AG09309 (cell line): ENCODE results near the gene GPR68.
"Not testable (repeated sequence)": the region's sequence is repeated elsewhere in the genome, so short reads cannot be mapped to it uniquely, and the experiment has no call there.

Source experiments
- DNase-seq: peaks from one replicate; pipeline ENCODE4 v3.0.0-alpha.2; 2010; ENCODE audit warnings: low read depth
- H3K4me3 ChIP-seq: 2 replicates; pipeline ENCODE4 v1.5.1; 2011; ENCODE audit warnings: mild to moderate bottlenecking, low read depth, low read length, moderate library complexity; ENCODE audit not compliant: control insufficient read depth
- TF ChIP-seq, protein P1 (sequence below): IDR thresholded peaks from 2 replicates; pipeline ENCODE4 v1.5.1; 2011; ENCODE audit warnings: mild to moderate bottlenecking, low read depth, low read length, inconsistent platforms; ENCODE audit not compliant: insufficient read depth, control insufficient read depth; ENCODE audit errors: missing control alignments

GPR68 gene

DNA sequence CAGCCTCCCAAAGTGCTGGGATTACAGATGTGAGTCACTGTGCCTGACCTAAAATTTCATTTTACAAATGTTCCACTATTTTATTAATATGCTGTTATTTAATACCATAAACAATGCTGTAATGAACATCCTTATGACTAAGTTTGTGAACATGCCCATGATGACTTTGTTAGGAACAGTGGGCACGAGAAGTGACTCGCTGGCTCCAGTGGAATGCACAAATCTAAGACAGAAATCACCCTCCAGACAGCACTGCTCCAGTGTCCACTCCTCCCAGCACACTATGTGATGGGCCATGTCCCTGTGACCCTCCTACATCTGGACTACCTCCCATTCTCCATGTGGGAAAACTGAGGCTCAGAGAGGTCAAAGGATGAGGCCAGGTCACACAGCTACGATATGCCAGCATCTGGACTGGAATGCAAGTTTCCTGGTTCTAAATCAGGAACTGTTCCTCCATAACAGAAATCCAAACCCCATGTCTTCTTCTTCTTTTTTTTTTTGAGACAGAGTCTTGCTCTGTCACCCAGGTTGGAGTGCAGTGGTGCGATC lies 57.9 kb downstream of the GPR68 start:
- H3K4me3 ChIP-seq: no peak overlapping the region
- TF ChIP-seq, protein P1, sequence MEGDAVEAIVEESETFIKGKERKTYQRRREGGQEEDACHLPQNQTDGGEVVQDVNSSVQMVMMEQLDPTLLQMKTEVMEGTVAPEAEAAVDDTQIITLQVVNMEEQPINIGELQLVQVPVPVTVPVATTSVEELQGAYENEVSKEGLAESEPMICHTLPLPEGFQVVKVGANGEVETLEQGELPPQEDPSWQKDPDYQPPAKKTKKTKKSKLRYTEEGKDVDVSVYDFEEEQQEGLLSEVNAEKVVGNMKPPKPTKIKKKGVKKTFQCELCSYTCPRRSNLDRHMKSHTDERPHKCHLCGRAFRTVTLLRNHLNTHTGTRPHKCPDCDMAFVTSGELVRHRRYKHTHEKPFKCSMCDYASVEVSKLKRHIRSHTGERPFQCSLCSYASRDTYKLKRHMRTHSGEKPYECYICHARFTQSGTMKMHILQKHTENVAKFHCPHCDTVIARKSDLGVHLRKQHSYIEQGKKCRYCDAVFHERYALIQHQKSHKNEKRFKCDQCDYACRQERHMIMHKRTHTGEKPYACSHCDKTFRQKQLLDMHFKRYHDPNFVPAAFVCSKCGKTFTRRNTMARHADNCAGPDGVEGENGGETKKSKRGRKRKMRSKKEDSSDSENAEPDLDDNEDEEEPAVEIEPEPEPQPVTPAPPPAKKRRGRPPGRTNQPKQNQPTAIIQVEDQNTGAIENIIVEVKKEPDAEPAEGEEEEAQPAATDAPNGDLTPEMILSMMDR: no peak
- DNase-seq: no peak

DNA sequence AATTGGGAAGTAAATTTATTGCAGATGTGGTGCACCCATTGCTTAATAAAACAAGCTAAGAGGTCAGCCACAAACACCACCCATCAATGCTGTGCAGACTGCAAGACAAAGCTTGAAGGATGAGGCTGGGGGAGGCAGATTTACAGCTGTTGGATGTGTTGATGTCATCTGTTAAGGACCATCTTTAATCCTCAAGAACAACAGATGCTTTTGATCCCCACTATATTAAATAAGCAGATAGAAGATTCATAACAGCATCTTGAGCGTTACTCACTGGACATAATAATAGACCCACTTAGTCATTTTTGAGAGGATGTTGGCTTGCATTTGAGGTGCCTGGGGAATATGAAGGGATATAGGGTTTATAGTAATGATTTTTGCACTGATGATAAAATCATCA lies 58.8 kb downstream of the GPR68 start:
- DNase-seq: peak; percentile 23
- TF ChIP-seq, protein P1: no peak
- no peak overlapping the region for H3K4me3 ChIP-seq

DNA sequence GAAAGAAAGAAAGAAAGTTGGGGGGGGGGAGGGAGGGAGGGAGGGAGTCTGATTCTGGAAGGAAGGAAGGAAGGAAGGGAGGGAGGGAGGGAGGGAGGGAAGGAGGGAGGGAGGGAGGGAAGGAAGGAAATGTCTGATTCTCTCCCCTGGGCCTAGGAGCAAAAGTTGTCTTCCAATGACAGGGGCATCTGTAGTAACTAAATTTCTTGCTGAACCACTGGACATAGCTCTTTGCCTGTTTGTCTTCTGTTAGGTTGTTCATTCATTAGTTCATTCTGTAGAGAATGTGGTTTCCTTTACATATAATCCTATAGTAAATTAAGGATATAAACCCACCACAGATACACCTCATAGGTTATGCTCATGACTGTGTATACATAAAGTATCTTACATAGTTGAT lies 59.9 kb downstream of the GPR68 start:
- TF ChIP-seq, protein P1: no peak
- no peak overlapping the region for H3K4me3 ChIP-seq
- no peak for DNase-seq

DNA sequence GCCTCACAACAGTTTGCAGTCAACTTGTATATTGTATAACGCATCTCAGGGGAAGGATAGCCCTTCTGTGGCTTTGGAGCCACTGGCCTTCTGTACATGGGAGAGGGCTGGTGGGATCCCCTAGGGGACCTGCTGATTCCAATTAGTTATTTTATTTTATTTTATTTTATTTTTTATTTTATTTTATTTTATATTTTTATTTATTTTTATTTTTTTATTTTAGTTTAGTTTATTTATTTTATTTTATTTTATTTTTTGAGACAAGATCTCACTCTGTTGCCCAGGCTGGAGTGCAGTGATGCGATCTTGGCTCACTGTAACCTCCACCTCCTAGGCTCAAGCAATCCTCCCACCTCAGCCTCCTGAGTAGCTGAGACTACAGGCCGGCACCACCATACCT lies 61.8 kb downstream of the GPR68 start:
- DNase-seq, H3K4me3 ChIP-seq: not testable (repeated sequence)
